DMS79 (cell line): ENCODE results near the gene TIGAR.

Source experiments
- DNase-seq: peaks from one replicate; lab custom pipeline; 2025; lab: John Stamatoyannopoulos, UW

Gene TIGAR

GRCh38 chr12:4282892-4283511, 38.0 kb upstream of the TIGAR start:
- no peak for DNase-seq

GRCh38 chr12:4283512-4284255, 37.3 kb upstream of the TIGAR start:
- DNase-seq, result no peak

DNA sequence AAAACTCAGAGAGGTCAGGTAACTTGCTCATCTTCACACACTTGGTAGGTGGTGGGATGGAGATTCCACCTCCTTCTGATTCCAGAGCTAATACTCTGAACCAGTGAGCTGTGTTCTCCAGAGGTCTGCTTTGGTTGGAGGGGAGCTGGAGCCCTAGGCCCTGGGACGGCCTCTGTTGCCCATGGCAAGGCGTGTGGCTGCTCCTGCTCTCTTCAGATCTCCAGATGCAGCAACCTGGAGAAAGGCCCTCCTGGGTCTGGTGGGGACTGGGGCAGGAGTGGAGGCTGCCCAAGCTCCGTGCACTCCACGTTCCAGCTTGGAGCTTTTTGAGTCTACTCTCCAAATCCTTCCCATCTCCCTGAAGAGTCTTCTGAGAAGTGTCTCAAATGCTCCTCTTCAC, 36.7 kb upstream of the TIGAR start:
- no peak for DNase-seq

- no peak for DNase-seq
Observed at GRCh38 chr12:4285070-4285469, 35.9 kb upstream of the TIGAR start.

DNA sequence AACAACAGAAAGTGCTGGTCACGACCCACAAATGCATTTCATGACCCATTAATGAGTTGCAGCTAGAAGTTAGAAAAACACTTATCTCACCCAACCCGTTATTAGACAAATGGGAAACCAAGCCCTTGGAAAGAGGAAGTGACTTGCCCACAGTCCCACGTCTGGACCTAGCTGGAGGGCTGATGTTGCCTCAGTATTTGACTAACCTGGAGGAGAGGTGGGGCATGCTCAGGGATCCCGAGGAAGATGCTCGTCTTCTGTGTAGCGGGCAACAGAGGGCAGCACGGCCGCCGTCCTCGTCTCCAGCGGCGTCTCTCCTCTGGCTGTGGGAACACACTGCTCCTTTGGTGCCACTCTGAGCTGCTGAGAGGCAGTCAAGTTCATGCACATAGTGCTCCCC, 34.8 kb upstream of the TIGAR start:
- no peak for DNase-seq

GRCh38 chr12:4286771-4287317, 34.2 kb upstream of the TIGAR start:
- no peak for DNase-seq

DNA sequence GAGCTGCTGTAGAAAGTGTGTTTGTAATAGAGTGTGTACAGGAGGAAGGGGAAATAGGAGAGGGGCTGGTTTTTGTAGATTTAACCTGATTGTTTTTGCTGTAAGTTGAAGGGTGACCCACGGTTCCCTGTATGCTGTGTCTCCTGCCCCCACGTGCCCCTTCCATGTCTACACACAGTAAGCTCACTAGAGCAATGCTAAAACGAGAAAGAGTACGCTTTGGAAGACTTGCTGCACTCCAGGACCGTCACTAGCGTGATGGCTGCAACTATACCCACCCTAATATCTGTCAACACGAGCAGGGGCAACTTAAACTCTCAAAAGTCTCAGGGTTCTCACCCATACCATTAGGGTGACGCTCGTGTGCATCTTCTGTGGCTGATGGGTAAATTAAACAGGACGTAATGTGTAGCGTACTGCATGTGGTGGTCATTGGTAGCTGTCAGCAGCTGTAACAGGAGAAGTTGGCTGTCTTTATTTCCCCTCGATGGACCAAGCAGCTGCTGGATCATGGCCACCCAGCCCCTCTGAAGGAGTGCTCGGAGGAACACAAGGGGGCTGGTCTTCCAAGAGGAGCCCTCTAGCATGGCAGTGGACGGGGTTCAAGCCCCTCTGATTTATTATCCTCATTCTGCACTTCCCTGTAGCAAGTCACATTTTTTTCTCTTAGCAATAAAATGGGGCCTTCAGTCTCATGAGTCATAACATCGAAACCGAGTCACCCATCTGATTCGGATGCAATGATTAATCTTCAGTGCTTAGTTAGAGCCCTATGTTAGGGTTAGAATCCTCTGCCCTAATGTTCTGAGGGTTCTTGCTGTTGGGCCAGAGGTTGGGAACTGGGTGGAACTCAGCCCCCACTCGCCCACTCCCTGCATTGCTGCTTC, 33.4 kb upstream of the TIGAR start:
- DNase-seq, result no peak

- DNase-seq, result no peak
Observed at GRCh38 chr12:4288296-4289131, 32.5 kb upstream of the TIGAR start.

- DNase-seq, result no peak
Observed at GRCh38 chr12:4289231-4289878, 31.7 kb upstream of the TIGAR start.

DNA sequence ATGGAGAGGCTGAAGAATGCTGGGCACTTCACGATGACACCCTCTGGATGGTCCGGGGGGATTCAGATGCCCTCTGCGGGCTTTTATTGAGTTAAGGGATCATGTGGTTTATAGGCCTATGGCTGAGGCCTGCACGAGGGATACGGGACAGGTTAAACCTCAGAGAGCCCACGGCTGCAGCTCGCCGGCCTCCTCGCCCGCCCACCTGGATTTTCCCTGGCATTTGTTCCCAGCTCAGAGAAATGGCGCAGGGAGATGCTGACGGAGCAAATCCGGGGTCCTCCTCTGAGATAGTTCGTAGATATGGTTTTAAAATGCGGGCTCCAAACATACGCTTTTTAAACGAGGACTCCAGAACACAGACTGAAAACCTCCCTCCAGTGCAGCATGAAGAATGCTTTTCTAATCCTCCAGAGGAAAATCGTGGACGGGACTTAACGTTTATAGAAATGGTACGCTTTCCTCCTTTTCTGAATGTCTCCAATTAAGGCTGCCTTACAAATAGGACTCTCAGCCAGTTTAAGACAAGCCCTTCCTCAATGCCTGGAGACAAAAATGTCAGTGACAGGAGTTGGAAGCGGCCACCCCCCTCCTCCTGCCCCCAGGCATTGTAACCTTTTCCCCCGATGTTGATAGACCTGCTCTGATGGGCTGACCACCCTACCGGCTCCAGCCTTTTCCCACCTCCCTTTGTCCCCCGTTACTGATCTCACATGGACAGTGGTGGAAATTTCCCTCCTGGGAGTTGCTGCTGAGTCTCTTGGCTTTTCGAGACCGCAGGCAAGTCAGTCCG, 30.8 kb upstream of the TIGAR start:
- DNase-seq, result no peak

DNA sequence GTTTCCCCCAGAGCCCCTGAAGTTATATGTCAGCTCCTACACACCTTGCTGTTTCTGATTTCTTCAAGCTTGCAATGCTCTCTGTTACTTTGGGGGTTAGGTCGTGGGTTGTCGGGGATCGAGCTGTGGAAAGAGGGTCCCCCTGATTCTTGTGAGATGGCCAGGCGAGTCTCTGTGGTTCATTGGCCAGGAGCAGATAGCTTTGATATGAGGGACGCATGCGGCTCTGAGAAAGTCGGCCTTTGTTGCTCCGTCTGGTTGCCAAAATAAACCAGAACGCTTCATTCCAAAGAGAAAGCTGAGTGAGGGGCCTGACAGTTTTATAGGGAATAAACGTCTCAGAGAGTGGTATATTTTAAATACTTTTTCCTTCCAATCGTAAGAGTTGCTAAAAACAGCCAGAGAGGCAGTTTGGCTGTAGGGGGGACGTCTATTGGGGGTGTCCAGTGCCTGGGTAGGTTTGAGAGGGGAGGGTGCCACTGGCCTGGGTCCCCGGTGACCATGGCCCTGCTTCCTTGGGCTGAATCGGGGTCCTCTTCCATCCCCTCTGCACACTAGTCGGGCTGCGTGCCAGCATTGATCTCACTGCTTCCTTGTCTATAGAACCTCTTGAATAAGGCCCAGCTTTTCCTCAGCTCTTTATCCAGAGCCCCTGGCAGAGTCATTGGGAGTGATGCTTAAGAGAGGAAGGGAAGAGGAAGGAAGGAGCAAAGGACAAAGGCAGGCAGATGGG, 28.5 kb upstream of the TIGAR start:
- no peak for DNase-seq

DNA sequence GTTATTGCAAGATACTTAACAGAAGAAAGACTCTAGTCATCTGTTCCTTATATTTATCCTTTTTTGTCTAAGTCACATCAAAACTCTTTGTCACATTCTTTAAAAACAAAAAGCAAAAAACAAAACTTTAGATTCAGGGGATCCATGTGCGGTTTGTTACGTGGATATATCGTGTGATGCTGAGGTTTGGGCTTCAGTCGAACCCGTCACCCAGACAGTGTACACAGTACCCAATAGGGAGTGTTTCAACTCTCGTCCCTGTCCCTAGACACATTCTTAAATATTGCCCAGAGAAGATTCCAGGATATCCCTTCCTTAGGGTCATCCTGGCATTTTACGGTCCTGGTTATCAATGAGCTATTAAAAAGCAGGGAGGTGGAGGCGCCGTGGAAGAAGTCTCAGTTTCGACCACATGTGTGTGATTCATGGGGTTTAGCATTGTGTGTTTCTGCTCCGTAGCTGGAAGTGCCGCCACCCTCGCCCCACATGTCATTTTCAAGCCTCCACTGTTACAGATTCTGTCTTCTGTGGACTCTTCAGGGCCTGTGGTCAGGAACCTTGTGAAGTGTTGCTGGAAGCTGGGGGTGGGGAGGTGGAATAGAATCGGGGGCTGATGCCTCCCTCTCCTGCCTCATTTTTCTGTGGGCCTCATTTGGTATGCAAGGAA, 27.6 kb upstream of the TIGAR start:
- DNase-seq, result no peak

GRCh38 chr12:4293966-4294505, 27.0 kb upstream of the TIGAR start:
- DNase-seq, result no peak

DNA sequence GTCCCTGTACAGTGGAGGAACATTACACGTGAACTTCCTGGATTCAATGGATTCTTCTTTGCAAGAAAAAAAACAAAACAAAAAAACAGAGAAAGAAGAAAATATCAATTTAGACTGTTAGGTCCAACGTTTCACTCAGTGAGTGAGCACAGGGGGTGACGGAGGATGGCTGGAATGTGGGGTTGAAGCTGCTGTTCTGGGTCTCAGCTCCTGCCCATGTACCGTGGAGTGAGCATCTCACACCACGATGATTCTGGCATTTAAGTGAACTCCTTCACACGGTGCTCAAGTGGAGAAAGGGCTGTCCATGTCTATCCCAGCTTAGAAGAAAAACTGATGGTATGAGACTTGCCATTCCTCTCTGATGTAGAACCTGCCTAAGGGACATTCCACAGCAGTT, 24.3 kb upstream of the TIGAR start:
- DNase-seq, result no peak

DNA sequence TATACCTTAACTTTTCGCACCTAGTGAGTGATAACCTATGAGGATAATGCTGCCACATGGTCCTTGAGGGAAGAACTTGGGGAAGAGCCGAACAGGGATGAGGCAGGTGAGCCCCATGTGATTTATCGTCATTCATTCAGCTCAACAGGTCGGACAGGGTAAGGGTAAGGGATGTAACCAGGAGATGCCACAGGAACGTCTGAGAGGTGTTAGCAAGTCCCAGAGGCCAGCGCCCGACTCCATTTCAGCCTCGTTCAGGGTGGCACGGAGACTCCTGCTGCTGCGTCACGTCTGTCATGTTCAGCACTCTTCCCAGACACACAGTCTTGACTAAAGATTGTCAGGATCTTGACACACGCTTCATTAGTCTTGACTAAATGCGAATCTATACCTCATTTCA, 23.4 kb upstream of the TIGAR start:
- no peak for DNase-seq

GRCh38 chr12:4300883-4301282, 20.1 kb upstream of the TIGAR start:
- no peak for DNase-seq

GRCh38 chr12:4301932-4302501, 19.0 kb upstream of the TIGAR start:
- DNase-seq, result no peak

GRCh38 chr12:4302881-4303280, 18.1 kb upstream of the TIGAR start:
- no peak for DNase-seq
